B cell (primary cell): ENCODE data around the gene CACNA2D2. TPM values are rescaled to one million over a fixed set of nuclear protein-coding genes. Genes with fewer than 3 reads are reported as not detected.

ENCODE experiments used
- ATAC-seq: fragments of 200-7000 bp; cut with Tn5 transposase; one replicate; pipeline ENCODE4 v1.10.0; 2021; ENCODE audit warnings: low read depth, mild to moderate bottlenecking, moderate number of reproducible peaks, moderate library complexity
- CTCF ChIA-PET: fragments of 350-600 bp; sonication (Branson Sonifier 250); formaldehyde crosslinking; loops from one replicate; lab custom pipeline; 2021; ENCODE audit warnings: antibody characterized with exemption, inconsistent platforms; lab: Charles Lee
- POLR2A ChIA-PET: fragments of 350-600 bp; sonication (Branson Sonifier 250); formaldehyde crosslinking; loops from one replicate; lab custom pipeline; 2021; ENCODE audit warnings: antibody characterized with exemption; lab: Charles Lee
- DNase-seq: peaks from one replicate; pipeline ENCODE4 v3.0.0; 2013
- H2AFZ ChIP-seq: 2 replicates; pipeline ENCODE4 v1.6.1; 2012; ENCODE audit warnings: mild to moderate bottlenecking, low read depth, low read length; ENCODE audit not compliant: insufficient read depth, poor library complexity, severe bottlenecking
- H3K27ac ChIP-seq, 2 donors: 1 replicate in 1 of 2; 2 replicates in 1 of 2; pipeline ENCODE4 v1.5.1; 2012 to 2013; ENCODE audit warnings: low read length in 2 of 2, mild to moderate bottlenecking in 2 of 2, moderate library complexity in 1 of 2
- H3K27me3 ChIP-seq, 4 experiments: fragments of 200-600 bp in 1 of 4; sonication (generic) in 1 of 4; replicated peaks in 1 of 4; 1 replicate in 2 of 4; 2 replicates in 2 of 4; pipeline versions ENCODE4 v1.6.1 to v1.7.0; 2013 to 2016; ENCODE audit warnings: low read length in 3 of 4, mild to moderate bottlenecking in 2 of 4, mixed read lengths in 1 of 4, moderate library complexity in 1 of 4; ENCODE audit not compliant: insufficient read depth in 4 of 4, control insufficient read depth in 3 of 4; ENCODE audit errors: control extremely low read depth in 1 of 4
- H3K36me3 ChIP-seq, 2 experiments: replicated peaks in 1 of 2; 1 replicate in 1 of 2; 2 replicates in 1 of 2; pipeline versions ENCODE4 v1.6.1 to v1.7.1; 2013; ENCODE audit warnings: low read length in 1 of 2; ENCODE audit not compliant: insufficient read depth in 2 of 2, control insufficient read depth in 1 of 2; ENCODE audit errors: control extremely low read depth in 1 of 2, extremely low read depth in 1 of 2
- H3K4me1 ChIP-seq, 2 donors: fragments of 200-600 bp in 1 of 2; sonication (generic) in 1 of 2; 1 replicate in 1 of 2; 2 replicates in 1 of 2; pipeline versions ENCODE4 v1.5.1 to v1.6.1; 2013 to 2017; ENCODE audit warnings: low read length in 2 of 2; ENCODE audit not compliant: control insufficient read depth in 2 of 2, insufficient read depth in 2 of 2
- H3K4me2 ChIP-seq: replicated peaks from 2 replicates; pipeline ENCODE3; 2012; ENCODE audit warnings: mild to moderate bottlenecking, low read depth, low read length; ENCODE audit not compliant: poor library complexity, severe bottlenecking
- H3K4me3 ChIP-seq, 5 experiments: fragments of 200-600 bp in 1 of 5; sonication (generic) in 1 of 5; 1 replicate in 3 of 5; 2 replicates in 2 of 5; pipeline versions ENCODE4 v1.5.1 to v1.7.0; 2011 to 2016; ENCODE audit warnings: low read length in 4 of 5, mild to moderate bottlenecking in 4 of 5, low read depth in 2 of 5, control low read depth in 1 of 5, moderate library complexity in 1 of 5; ENCODE audit not compliant: insufficient read depth in 1 of 5; ENCODE audit errors: control extremely low read depth in 1 of 5, extremely low read depth in 1 of 5
- H3K79me2 ChIP-seq: fragments of 200-600 bp; sonication (generic); one replicate; pipeline ENCODE4 v1.6.0; 2016; ENCODE audit warnings: low read length; ENCODE audit not compliant: control insufficient read depth, insufficient read depth
- H3K9ac ChIP-seq: fragments of 200-600 bp; sonication (generic); 2 replicates; pipeline ENCODE4 v1.6.1; 2017; ENCODE audit warnings: mild to moderate bottlenecking, low read length, moderate library complexity
- H3K9me3 ChIP-seq, 3 donors: one replicate each; pipeline versions ENCODE4 v1.6.1 to v1.7.1; 2013; ENCODE audit warnings: low read length in 2 of 3; ENCODE audit not compliant: control insufficient read depth in 2 of 3, insufficient read depth in 1 of 3; ENCODE audit errors: control extremely low read depth in 1 of 3
- H4K20me1 ChIP-seq: 2 replicates; pipeline ENCODE4 v1.6.0; 2012; ENCODE audit warnings: mild to moderate bottlenecking, low read length; ENCODE audit not compliant: insufficient read depth, control insufficient read depth, poor library complexity, severe bottlenecking
- H3K27ac Mint-ChIP-seq: one replicate; pipeline ENCODE4 v1.8.0; 2021; ENCODE audit warnings: mixed read lengths
- H3K27me3 Mint-ChIP-seq: one replicate; pipeline ENCODE4 v1.8.0; 2021; ENCODE audit warnings: mixed read lengths
- H3K4me1 Mint-ChIP-seq: one replicate; pipeline ENCODE4 v1.8.0; 2021; ENCODE audit warnings: mixed read lengths
- H3K4me3 Mint-ChIP-seq: one replicate; pipeline ENCODE4 v1.8.0; 2021; ENCODE audit warnings: mixed read lengths
- H3K9me3 Mint-ChIP-seq: one replicate; pipeline ENCODE4 v1.8.0; 2022; ENCODE audit warnings: mixed read lengths; ENCODE audit not compliant: insufficient read depth
- CTCF ChIP-seq: fragments of 200-600 bp; IDR thresholded peaks from one replicate; pipeline ENCODE4 v1.8.0; 2022; ENCODE audit warnings: antibody characterized with exemption, mild to moderate bottlenecking
- EZH2 ChIP-seq: IDR thresholded peaks from 2 replicates; pipeline ENCODE4 v1.6.1; 2012; ENCODE audit warnings: borderline replicate concordance, low read depth, mild to moderate bottlenecking, moderate library complexity, low read length; ENCODE audit not compliant: insufficient read depth, poor library complexity, severe bottlenecking
- WGBS: methylation state at CpG from one replicate; pipeline ENCODE4 v1.1.5; 2013; ENCODE audit warnings: missing lambda C conversion rate; ENCODE audit not compliant: insufficient coverage; 5-methylcytosine and 5-hydroxymethylcytosine counted together
- intact Hi-C: fragments of 100-400 bp; cut with micrococcal nuclease; formaldehyde crosslinking; loops from one replicate; pipeline ENCODE4 v1.10.0; 2022
- polyA plus RNA-seq: library from polyadenylated mRNA; depleted of rRNA; stranded (reverse); fragments of >200 nt; gene quantifications from 2 replicates; pipeline ENCODE4 v1.2.3, GENCODE V29; 2012
- total RNA-seq, 2 donors: library from RNA; stranded (reverse); fragments of 120-200 nt in 1 of 2; gene quantifications; 1 replicate in 1 of 2; 2 replicates in 1 of 2; pipeline versions ENCODE4 v1.2.3 to v1.2.4, GENCODE V29; 2013 to 2022

Gene CACNA2D2
- total and polyA plus RNA-seq, 2 donors (not counting 1 experiment from before 2014, with no cell fraction given): 0.69 to 1.2 TPM

- H2AFZ ChIP-seq: peak overlapping the region; percentile 65
- ChIA-PET POLR2A (interaction anchor here (0.5 to 0.8 kb wide), 3 partner anchors 13 to 243 kb away, joined by 3 read pairs; no protein-coding TSS in a partner anchor), CTCF (interaction anchor here (0.7 kb wide), 1 partner anchor 40 kb away, joined by 3 read pairs; no protein-coding TSS in a partner anchor)
- H3K4me3 Mint-ChIP-seq: peak overlapping the region; percentile 81
- no peaks in the 10 kb centered on the region for H3K9me3 Mint-ChIP-seq
- no peak overlapping the region for H3K27ac ChIP-seq
- no peak overlapping the region for H3K27ac Mint-ChIP-seq
- no peaks in the 10 kb centered on the region for H3K79me2 ChIP-seq
- peaks cover 0 to 40% (median 13%) of the 10 kb centered on the region in 4 experiments for H3K27me3 ChIP-seq
- intact Hi-C loops: loop anchor here (1.0 kb wide), 1 partner anchor 12 kb away; no protein-coding TSS in a partner anchor
- H3K4me3 ChIP-seq: peak overlapping the region in 3 of 5 experiments; percentile 41 to 59 (median 48)
- H3K9me3 ChIP-seq: no peaks in the 10 kb centered on the region
- no peaks in the 10 kb centered on the region for H4K20me1 ChIP-seq
- DNase-seq: peak; percentile 49
- ATAC-seq: peak; percentile 39
- H3K4me2 ChIP-seq: peak overlapping the region; percentile 93
- peaks cover 32% of the 10 kb centered on the region for H3K27me3 Mint-ChIP-seq
- no peaks in the 10 kb centered on the region for H3K36me3 ChIP-seq
- peak overlapping the region; percentile 54 for H3K9ac ChIP-seq
- peaks cover 15 to 16% of the 10 kb centered on the region in 2 donors for H3K4me1 ChIP-seq
- TF ChIP-seq EZH2 (no peak), CTCF (no peak)
- H3K4me1 Mint-ChIP-seq: peaks cover 10% of the 10 kb centered on the region
- WGBS: 2% methylated on average over 77 of the region's 79 CpGs
These were observed 630 bp downstream of the CACNA2D2 start for GRCh38 chr3:50502584-50503423.

GRCh38 chr3:50502225-50502583, 1.2 kb downstream of the CACNA2D2 start:
- Histone ChIP-seq H4K20me1 (no peaks in the 10 kb centered on the region), H3K36me3 (no peaks in the 10 kb centered on the region), H3K27ac (no peak overlapping the region), H3K4me2 (peak overlapping the region; percentile 93), H2AFZ (peak overlapping the region; percentile 65), H3K79me2 (no peaks in the 10 kb centered on the region), H3K4me1 (peaks cover 15 to 16% of the 10 kb centered on the region in 2 donors), H3K4me3 (peak overlapping the region in 1 of 5 experiments; percentile 59), H3K9ac (no peak overlapping the region), H3K27me3 (peaks cover 0 to 41% (median 13%) of the 10 kb centered on the region in 4 experiments), H3K9me3 (no peaks in the 10 kb centered on the region)
- peaks cover 10% of the 10 kb centered on the region for H3K4me1 Mint-ChIP-seq
- H3K9me3 Mint-ChIP-seq: no peaks in the 10 kb centered on the region
- ATAC-seq: no peak
- DNase-seq: peak; percentile 22
- no peak for TF ChIP-seq EZH2
- TF ChIP-seq CTCF: no peak
- ChIA-PET POLR2A (interaction anchor here (0.6 kb wide), 1 partner anchor 14 kb away, joined by 3 read pairs; no protein-coding TSS in a partner anchor), CTCF (interaction anchor here (0.7 kb wide), 1 partner anchor 40 kb away, joined by 3 read pairs; no protein-coding TSS in a partner anchor)
- H3K4me3 Mint-ChIP-seq: peak overlapping the region; percentile 81
- 62% methylated on average over 2 of the region's 7 CpGs for WGBS
- intact Hi-C loops: no loop called here
- H3K27me3 Mint-ChIP-seq: peaks cover 35% of the 10 kb centered on the region
- no peak overlapping the region for H3K27ac Mint-ChIP-seq
